GM19043 (cell line): ENCODE data around the gene ACTR6.
A peak's percentile ranks its signal among the peaks of the same experiment; 100 is the strongest.
"Not testable (repeated sequence)": the region's sequence is repeated elsewhere in the genome, so short reads cannot be mapped to it uniquely, and the experiment has no call there.

ENCODE experiments used
- ATAC-seq: cut with Tn5 transposase; IDR thresholded peaks from one replicate; pipeline ENCODE4 v1.9.1; 2021; ENCODE audit warnings: low read depth; ENCODE audit not compliant: unreplicated experiment

ACTR6 gene

GRCh38 chr12:100200463-100201181, at the start of gene ACTR6:
Gene ACTR6 (plus strand): TSS chr12:100200815. CDS start chr12:100200852, 37 bp downstream.
- peak; percentile 91 for ATAC-seq

DNA sequence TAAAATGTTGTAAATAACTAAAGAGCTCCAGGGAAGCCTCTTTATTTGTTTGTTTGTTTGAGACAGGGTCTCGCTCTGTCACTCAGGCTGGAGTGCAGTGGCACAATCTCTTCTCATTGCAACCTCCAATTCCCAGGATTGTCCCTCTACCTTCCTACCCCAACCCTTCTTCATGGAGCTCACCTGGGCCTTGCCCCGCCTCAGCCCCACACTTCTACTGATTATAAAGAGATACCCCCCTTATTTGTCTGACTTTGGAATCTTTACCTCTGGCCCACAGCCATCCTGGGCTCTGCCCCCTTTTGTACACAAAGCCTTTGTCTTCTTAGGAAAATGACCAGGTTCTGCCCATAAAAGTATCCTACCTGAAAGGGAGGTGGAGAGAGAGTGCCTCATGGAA, 48.8 kb upstream of the ACTR6 start:
- ATAC-seq = no peak

GRCh38 chr12:100153131-100153530, 47.5 kb upstream of the ACTR6 start:
- ATAC-seq = no peak

DNA sequence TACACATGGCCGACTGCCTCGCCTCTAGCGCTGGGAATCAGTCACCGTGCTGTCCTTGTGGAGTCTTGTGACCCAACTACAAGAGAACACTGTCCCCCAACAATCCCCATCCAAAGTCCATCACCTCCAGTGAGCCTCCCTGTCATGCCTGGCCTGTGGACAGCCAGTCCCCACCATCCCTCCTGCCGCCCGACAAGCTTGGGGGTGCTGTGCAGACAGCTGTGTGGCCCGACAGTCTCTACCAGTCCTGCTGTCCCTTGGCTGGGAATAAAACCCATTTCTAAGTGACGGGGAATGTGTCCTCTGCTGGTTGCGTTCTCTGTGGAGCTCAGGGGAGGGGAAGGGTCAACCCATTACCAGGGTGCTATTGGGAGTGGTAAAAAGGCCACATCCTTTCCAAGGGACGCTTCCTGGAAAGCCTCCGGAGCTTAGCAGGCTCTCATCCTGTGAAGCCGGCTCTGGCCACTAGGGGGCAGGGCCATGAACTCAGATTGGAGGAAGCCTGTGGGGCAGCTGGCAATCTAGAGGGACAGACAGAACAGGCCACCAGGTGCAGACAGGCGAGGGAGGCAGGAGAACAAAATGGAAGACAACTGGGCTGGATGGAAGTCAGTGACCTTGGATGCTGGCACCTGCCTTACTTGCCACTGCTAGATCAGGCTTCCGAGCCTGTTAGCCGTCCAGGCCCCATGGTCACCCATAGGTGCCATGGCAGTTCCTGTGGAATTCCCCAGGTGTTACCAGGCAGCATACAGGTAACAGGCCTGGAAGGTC, 46.0 kb upstream of the ACTR6 start:
- peak; percentile 73 for ATAC-seq

DNA sequence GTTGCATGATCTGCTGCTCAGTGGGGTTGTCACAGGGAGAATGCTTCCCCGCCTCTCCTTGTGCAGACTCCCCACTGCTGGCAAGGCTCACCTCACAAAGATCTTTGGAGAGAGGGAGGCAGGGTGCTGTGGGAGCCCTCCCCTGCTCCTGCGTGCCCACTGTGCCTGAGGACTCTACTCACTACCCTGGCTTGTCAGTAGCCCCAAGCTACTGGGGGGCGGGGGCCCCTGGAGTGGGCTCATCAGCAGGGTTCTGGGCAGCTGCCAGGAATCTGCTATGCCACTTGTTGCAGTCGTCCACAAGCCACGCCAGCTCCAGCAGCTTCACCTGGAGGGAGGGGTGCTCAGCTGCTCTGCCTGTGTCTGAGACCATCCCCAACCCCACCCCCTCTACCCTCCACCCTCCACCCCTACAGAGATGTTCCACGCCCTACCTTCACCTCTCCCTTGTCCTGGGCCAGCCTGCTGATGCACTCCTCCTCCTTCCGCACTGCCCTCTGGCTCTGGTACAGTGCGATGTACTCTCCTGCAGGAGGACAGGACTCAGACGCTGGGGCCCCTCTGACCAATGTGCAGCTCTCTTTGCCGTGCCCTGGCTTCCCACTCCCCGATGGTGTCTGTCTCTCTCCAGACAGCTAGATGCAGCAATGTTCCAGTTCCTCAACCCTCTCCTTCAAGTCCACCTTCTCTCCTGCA, 43.7 kb upstream of the ACTR6 start:
- ATAC-seq = no peak

DNA sequence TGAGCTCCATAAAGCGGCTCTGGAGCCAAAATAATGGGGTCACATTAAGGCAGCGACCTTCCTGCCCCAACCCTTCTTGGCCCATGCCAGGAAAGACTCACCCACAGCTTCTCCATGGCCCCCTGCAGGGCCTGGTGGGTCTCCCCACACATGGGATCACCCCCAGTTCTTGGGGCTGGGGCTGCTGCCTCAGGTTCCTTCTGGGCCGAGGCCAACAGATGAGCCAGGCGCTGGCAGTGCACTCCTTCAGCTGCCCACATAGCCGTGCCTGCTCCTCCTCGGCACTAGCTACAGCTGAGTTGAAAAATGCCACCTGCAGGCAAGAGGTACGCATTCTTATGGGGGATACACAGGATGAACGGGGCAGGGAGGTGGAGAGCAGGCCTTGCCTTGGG, 43.2 kb upstream of the ACTR6 start:
- ATAC-seq = no peak

GRCh38 chr12:100158535-100158934, 42.1 kb upstream of the ACTR6 start:
- ATAC-seq = no peak

GRCh38 chr12:100159391-100160104, 41.1 kb upstream of the ACTR6 start:
- no peak for ATAC-seq

GRCh38 chr12:100163416-100164152, 37.0 kb upstream of the ACTR6 start:
- peak; percentile 99 for ATAC-seq

DNA sequence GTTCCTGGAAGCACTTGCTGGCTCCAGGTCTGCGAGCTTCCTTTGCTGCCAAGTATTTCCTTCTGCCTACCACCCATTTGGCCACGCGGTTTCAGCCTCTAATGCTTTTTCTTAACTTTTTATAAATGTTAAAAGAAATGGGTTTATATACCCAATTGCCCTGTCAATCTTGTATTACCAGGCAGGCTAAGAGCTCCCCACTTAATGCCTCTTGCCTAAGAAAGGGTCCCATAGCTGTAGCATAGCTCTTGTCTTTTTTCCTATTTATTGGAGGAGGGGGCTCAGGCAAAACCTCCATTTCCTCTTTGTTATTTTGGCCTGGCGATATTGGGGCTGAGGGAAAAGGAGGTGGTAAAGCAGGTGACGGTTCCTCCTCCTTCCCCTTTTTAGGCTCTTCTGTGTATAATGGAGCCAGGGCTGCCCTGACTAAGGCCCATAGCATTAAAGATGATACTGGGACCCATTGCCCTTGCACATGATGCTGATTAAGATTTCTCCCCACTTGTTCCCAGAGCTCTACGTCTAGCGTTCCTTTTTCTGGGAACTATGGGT, 36.4 kb upstream of the ACTR6 start:
- no peak for ATAC-seq

- ATAC-seq = no peak
These were observed 35.3 kb upstream of the ACTR6 start for GRCh38 chr12:100165356-100165755.

GRCh38 chr12:100166232-100166631, 34.4 kb upstream of the ACTR6 start:
- no peak for ATAC-seq

- ATAC-seq = no peak
These were observed 32.1 kb upstream of the ACTR6 start for GRCh38 chr12:100168562-100168961.

- ATAC-seq = no peak
These were observed 31.3 kb upstream of the ACTR6 start for GRCh38 chr12:100169345-100169744.

GRCh38 chr12:100170313-100170858, 30.2 kb upstream of the ACTR6 start:
- no peak for ATAC-seq

DNA sequence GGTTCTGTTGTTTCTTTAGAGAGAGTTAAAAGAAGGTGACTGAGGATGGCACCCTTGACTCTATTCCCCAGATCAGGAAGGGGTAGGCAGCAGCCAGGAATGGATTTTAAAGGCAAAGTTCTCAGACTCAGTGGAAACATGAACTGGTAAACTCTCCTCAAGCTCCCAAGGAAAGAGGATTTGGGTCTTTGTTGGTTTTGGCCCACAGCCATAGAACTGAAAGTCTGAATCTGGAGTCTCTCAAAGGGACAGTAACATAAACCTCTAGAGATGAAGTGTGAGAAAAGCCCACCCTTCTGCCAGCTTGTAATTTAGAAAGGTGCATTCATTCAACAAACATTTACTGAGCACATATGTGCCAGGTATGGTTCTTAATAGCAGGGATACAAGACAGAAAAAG, 29.4 kb upstream of the ACTR6 start:
- ATAC-seq = no peak

- ATAC-seq = no peak
These were observed 27.5 kb upstream of the ACTR6 start for GRCh38 chr12:100173111-100173510.

DNA sequence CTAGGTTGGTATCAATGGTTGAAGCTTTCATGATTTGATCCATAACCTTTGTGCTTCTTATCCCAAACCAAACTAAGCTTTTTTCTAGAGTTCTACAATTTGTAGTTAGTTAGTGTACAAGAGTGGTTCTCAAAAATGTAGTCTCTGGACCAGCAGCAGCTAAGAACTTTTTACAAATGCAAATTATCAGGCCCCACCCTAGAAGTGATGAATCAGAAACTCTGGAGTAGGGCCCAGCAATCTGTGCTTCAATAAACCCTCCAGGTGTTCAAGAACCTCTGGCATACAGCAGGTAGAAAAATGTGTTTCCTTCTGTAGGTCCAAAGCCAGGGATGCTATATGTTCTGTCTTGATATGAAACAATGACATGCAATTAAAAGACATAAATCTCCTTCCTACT, 26.1 kb upstream of the ACTR6 start:
- ATAC-seq = no peak

- not testable (repeated sequence) for ATAC-seq
These were observed 24.1 kb upstream of the ACTR6 start for GRCh38 chr12:100176493-100176892.

DNA sequence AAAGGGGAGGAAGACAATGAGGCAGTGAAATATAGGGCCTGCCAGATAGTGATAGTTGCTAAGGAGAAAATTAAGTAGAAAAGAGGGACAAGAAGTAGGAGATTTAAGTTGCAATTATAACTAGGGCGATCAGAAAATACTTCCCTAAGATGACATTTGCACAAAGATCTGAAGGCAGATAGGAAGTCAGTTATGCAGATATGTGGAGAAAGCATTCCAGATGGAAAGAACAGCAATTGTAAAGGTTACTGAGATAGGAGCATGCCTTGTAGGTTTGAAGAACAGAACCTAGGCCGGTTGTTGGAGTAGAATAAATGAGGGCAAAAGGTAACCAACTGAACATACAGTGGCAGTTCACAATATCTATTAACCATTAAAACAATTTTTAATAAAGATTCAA, 21.4 kb upstream of the ACTR6 start:
- ATAC-seq = no peak
